IMR-90 (cell line): ENCODE measurements around the gene DYNLRB1. TPM values are rescaled to one million over a fixed set of nuclear protein-coding genes. Genes with fewer than 3 reads are reported as not detected.

Experiments
- ATAC-seq: fragments of 200-7000 bp; cut with Tn5 transposase; 2 replicates; pipeline ENCODE4 v1.9.1; 2020; ENCODE audit warnings: low read depth, mild to moderate bottlenecking, moderate library complexity
- BruUV-seq: library from RNA; stranded (reverse); fragments of 400-500 nt; replicated peaks from 2 replicates; lab custom pipeline; 2021; lab: Mats Ljungman, UMichigan
- CTCF ChIA-PET: fragments of 300-600 bp; formaldehyde crosslinking; extraction: SDS; loops from one replicate; lab custom pipeline; 2021; ENCODE audit warnings: antibody characterized with exemption; lab: Yijun Ruan, JAX
- POLR2A ChIA-PET: fragments of 300-600 bp; sonication (Branson Sonifier 250); formaldehyde crosslinking; loops from one replicate; lab custom pipeline; 2022; ENCODE audit warnings: antibody characterized with exemption; ENCODE audit not compliant: unreplicated experiment; lab: Charles Lee
- DNase-seq: peaks from one replicate; pipeline ENCODE4 v3.0.0; 2013
- H2AFZ ChIP-seq: replicated peaks from 2 replicates; pipeline ENCODE3; 2013; ENCODE audit warnings: low read length, mild to moderate bottlenecking; ENCODE audit not compliant: poor library complexity
- H2AK5ac ChIP-seq: 2 replicates; pipeline ENCODE4 v1.6.1; 2013; ENCODE audit warnings: low read depth, low read length, inconsistent platforms
- H2AK9ac ChIP-seq: replicated peaks from 2 replicates; pipeline ENCODE3; 2013; ENCODE audit warnings: mild to moderate bottlenecking, low read depth, low read length, moderate library complexity; ENCODE audit not compliant: poor library complexity
- H2BK120ac ChIP-seq: 2 replicates; pipeline ENCODE4 v1.6.1; 2013; ENCODE audit warnings: low read depth, low read length, inconsistent platforms
- H2BK15ac ChIP-seq: 3 replicates; pipeline ENCODE4 v1.6.1; 2013; ENCODE audit warnings: low read depth, low read length, inconsistent platforms
- H2BK20ac ChIP-seq: 2 replicates; pipeline ENCODE4 v1.6.1; 2013; ENCODE audit warnings: low read depth, mild to moderate bottlenecking, inconsistent platforms, low read length, moderate library complexity
- H2BK5ac ChIP-seq: 2 replicates; pipeline ENCODE4 v1.6.1; 2013; ENCODE audit warnings: mild to moderate bottlenecking, low read depth, low read length, inconsistent platforms; ENCODE audit not compliant: poor library complexity, severe bottlenecking
- H3K14ac ChIP-seq: replicated peaks from 2 replicates; pipeline ENCODE4 v1.6.1; 2013; ENCODE audit warnings: low read depth, low read length, inconsistent platforms
- H3K18ac ChIP-seq: 2 replicates; pipeline ENCODE4 v1.6.1; 2013; ENCODE audit warnings: low read depth, low read length, control low read depth
- H3K23ac ChIP-seq: 2 replicates; pipeline ENCODE4 v1.6.1; 2013; ENCODE audit warnings: low read depth, low read length, inconsistent platforms
- H3K27ac ChIP-seq: 2 replicates; pipeline ENCODE4 v1.5.1; 2013; ENCODE audit warnings: mild to moderate bottlenecking, control low read depth, low read length; ENCODE audit not compliant: insufficient read depth
- H3K27me3 ChIP-seq: 2 replicates; pipeline ENCODE4 v1.6.1; 2013; ENCODE audit warnings: low read length; ENCODE audit not compliant: control insufficient read depth, insufficient read depth
- H3K36me3 ChIP-seq: 2 replicates; pipeline ENCODE4 v1.6.1; 2013; ENCODE audit warnings: low read length, mixed read lengths; ENCODE audit not compliant: control insufficient read depth, insufficient read depth
- H3K4ac ChIP-seq: 2 replicates; pipeline ENCODE4 v1.6.1; 2013; ENCODE audit warnings: low read depth, low read length, inconsistent platforms
- H3K4me1 ChIP-seq: 2 replicates; pipeline ENCODE4 v1.6.1; 2013; ENCODE audit warnings: low read length, mixed read lengths; ENCODE audit not compliant: control insufficient read depth, insufficient read depth
- H3K4me2 ChIP-seq: 2 replicates; pipeline ENCODE4 v1.6.1; 2013; ENCODE audit warnings: low read depth, mild to moderate bottlenecking, control low read depth, low read length, moderate library complexity
- H3K4me3 ChIP-seq: 2 replicates; pipeline ENCODE4 v1.5.1; 2013; ENCODE audit warnings: low read depth, mild to moderate bottlenecking, control low read depth, low read length, moderate library complexity; ENCODE audit not compliant: insufficient read depth
- H3K56ac ChIP-seq: 2 replicates; pipeline ENCODE4 v1.6.1; 2013; ENCODE audit warnings: low read length, inconsistent platforms; ENCODE audit not compliant: insufficient read depth; ENCODE audit errors: extremely low read depth
- H3K79me1 ChIP-seq, 2 experiments: 2 replicates each; pipeline ENCODE4 v1.6.1; 2013; ENCODE audit warnings: low read length in 2 of 2, inconsistent platforms in 1 of 2, low read depth in 1 of 2
- H3K9ac ChIP-seq: 2 replicates; pipeline ENCODE4 v1.6.1; 2013; ENCODE audit warnings: low read depth, low read length, control low read depth
- H3K9me1 ChIP-seq: 2 replicates; pipeline ENCODE4 v1.6.1; 2013; ENCODE audit warnings: low read length, inconsistent platforms; ENCODE audit not compliant: insufficient read depth
- H3K9me3 ChIP-seq: 2 replicates; pipeline ENCODE4 v1.6.1; 2013; ENCODE audit warnings: low read length; ENCODE audit not compliant: control insufficient read depth, insufficient read depth
- H4K20me1 ChIP-seq: 2 replicates; pipeline ENCODE4 v1.6.1; 2013; ENCODE audit warnings: low read length, inconsistent platforms; ENCODE audit not compliant: insufficient read depth
- H4K5ac ChIP-seq: 2 replicates; pipeline ENCODE4 v1.6.1; 2013; ENCODE audit warnings: mild to moderate bottlenecking, low read depth, low read length, control low read depth
- H4K8ac ChIP-seq, 2 experiments: 2 replicates each; pipeline ENCODE4 v1.6.1; 2013; ENCODE audit warnings: low read depth in 2 of 2, low read length in 2 of 2, control low read depth in 1 of 2, inconsistent platforms in 1 of 2
- H4K91ac ChIP-seq: 2 replicates; pipeline ENCODE4 v1.6.1; 2013; ENCODE audit warnings: low read depth, low read length, inconsistent platforms; ENCODE audit not compliant: insufficient read depth
- CEBPB ChIP-seq: IDR thresholded peaks from 2 replicates; pipeline ENCODE4 v1.6.1; 2012; ENCODE audit warnings: low read depth, low read length, improper control_type of control experiment
- CHD1 ChIP-seq: IDR thresholded peaks from 2 replicates; pipeline ENCODE4 v1.6.1; 2012; ENCODE audit warnings: low read depth, low read length, improper control_type of control experiment
- FOS ChIP-seq: fragments of 150-350 bp; IDR thresholded peaks from 2 replicates; pipeline ENCODE4 v1.6.1; 2016; ENCODE audit warnings: low read depth, low read length
- MAZ ChIP-seq: IDR thresholded peaks from 2 replicates; pipeline ENCODE4 v1.6.1; 2012; ENCODE audit warnings: low read depth, mild to moderate bottlenecking, low read length, improper control_type of control experiment, moderate library complexity, borderline replicate concordance
- POLR2A ChIP-seq: IDR thresholded peaks from 2 replicates; pipeline ENCODE4 v1.6.1; 2012; ENCODE audit warnings: mild to moderate bottlenecking, low read depth, low read length
- RCOR1 ChIP-seq: IDR thresholded peaks from 2 replicates; pipeline ENCODE4 v1.6.1; 2012; ENCODE audit warnings: mild to moderate bottlenecking, low read length, improper control_type of control experiment; ENCODE audit not compliant: insufficient replicate concordance
- RFX5 ChIP-seq: IDR thresholded peaks from 2 replicates; pipeline ENCODE4 v1.8.0; 2012; ENCODE audit warnings: low read depth, mild to moderate bottlenecking, low read length, moderate library complexity
- SMC3 ChIP-seq: fragments of 150-350 bp; IDR thresholded peaks from 2 replicates; pipeline ENCODE4 v1.6.1; 2016; ENCODE audit warnings: low read depth, mild to moderate bottlenecking, antibody characterized with exemption, low read length, moderate library complexity
- WGBS, 2 experiments: methylation state at CpG; one replicate each; pipeline versions ENCODE4 v1.1.5 to v1.1.7; 2013; ENCODE audit warnings: missing lambda C conversion rate in 2 of 2; ENCODE audit not compliant: insufficient read length in 1 of 2; ENCODE audit errors: extremely low coverage in 2 of 2; 5-methylcytosine and 5-hydroxymethylcytosine counted together
- dilution Hi-C: fragments of 300-500 bp; cut with HindIII; formaldehyde crosslinking; loops from one replicate; pipeline ENCODE4 v1.14.3; 2018; ENCODE audit warnings: low sequenced_read_pairs; ENCODE audit not compliant: unreplicated experiment
- in situ Hi-C: fragments of 300-500 bp; cut with MboI; formaldehyde crosslinking; loops from 3 replicates; pipeline ENCODE4 v1.14.3; 2019; ENCODE audit warnings: low sequenced_read_pairs, inconsistent platforms, mixed read lengths
- intact Hi-C: fragments of 100-400 bp; cut with micrococcal nuclease; formaldehyde crosslinking; loops from 2 replicates; pipeline ENCODE4 v1.10.0; 2022
- polyA plus RNA-seq, 3 experiments: library from polyadenylated mRNA; depleted of rRNA; stranded (reverse); fragments of >200 nt; gene quantifications; 2 replicates each; pipeline ENCODE4 v1.2.3, GENCODE V29; 2012; ENCODE audit warnings: low replicate concordance in 1 of 3
- total RNA-seq: library from RNA; depleted of rRNA; stranded (reverse); fragments of >200 nt; gene quantifications from 2 replicates; pipeline ENCODE4 v1.2.3, GENCODE V29; 2012
- TF ChIP-seq, protein P1 (sequence below): fragments of 150-350 bp; IDR thresholded peaks from 2 replicates; pipeline ENCODE4 v1.6.1; 2017; ENCODE audit warnings: mild to moderate bottlenecking, antibody characterized with exemption, low read length, low read depth
- TF ChIP-seq, protein P2 (sequence below): conservative IDR thresholded peaks from 2 replicates; pipeline ENCODE4 v1.5.1; 2012; ENCODE audit warnings: mild to moderate bottlenecking, low read depth, low read length, improper control_type of control experiment
- TF ChIP-seq, protein P3 (sequence below): fragments of 150-350 bp; IDR thresholded peaks from 2 replicates; pipeline ENCODE4 v1.6.1; 2016; ENCODE audit warnings: low read depth, mild to moderate bottlenecking, low read length, moderate library complexity, borderline replicate concordance

The DYNLRB1 gene
- total and polyA plus RNA-seq, 2 of the 4 experiments (the other 2 are of a cell fraction): 82.4 to 380 TPM

DNA sequence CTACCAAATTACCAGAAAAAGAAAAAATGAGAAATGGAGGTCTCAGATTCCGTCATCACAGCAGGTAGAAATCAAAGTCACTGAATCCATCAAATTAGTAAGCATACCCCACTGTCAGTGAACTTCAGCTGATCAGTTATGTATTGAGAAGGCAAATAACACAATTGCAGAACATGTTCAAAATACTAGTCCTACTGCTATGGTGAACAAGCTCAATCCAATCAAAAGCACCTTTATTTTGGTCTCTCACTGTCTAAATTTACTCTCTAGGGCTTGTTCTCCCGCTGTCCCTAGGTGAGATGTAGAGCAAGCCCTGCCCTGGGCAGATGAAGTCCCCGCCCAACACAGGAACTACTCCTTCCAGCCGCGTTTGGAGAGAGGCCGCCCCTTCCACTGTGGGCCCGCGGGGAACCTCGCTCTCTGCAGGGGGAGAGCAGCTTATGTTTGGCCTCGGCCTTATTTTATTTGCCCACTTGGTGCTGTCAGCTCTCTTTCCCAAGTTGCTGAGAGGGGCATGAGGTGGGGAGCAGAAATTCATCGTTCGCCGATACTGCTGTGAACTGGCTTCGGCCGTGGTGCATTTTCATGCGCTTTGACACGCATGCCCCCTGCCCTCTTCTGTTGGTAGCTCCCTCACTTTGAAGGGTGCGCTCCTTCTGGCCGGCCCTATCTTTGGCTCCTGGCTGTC, 28.0 kb downstream of the DYNLRB1 start:
- POLR2A ChIA-PET: no interaction called here

More for the DNA sequence above, 28.0 kb downstream of the DYNLRB1 start:
- Histone ChIP-seq H3K4ac (no peak overlapping the region), H3K23ac (no peak overlapping the region), H3K18ac (no peak overlapping the region), H3K4me1 (no peaks in the 10 kb centered on the region), H2AFZ (peak overlapping the region; percentile 49), H2BK120ac (no peak overlapping the region), H3K27ac (no peak overlapping the region), H3K14ac (no peak overlapping the region), H3K9me1 (no peaks in the 10 kb centered on the region), H4K91ac (no peak overlapping the region), H4K5ac (no peak overlapping the region), H2AK9ac (no peak overlapping the region), H2BK15ac (no peak overlapping the region), H2BK5ac (no peak overlapping the region), H3K4me2 (no peak overlapping the region), H3K79me1 (peaks cover 0 to 5% of the 10 kb centered on the region in 2 experiments; a peak in 2 of 4 replicates), H4K20me1 (no peaks in the 10 kb centered on the region; the same call in 1 of the 2 replicates), H2AK5ac (no peak overlapping the region), H3K9ac (no peak overlapping the region), H4K8ac (no peak overlapping the region), H3K36me3 (peaks cover 23% of the 10 kb centered on the region), H3K56ac (no peak overlapping the region), H3K4me3 (no peak overlapping the region), H3K9me3 (no peaks in the 10 kb centered on the region), H3K27me3 (no peaks in the 10 kb centered on the region), H2BK20ac (no peak overlapping the region)
- WGBS, 2 experiments: 38% methylated on average over 11 of the region's 19 CpGs; no CpG with 5 or more reads in 1 of the 2 experiments
- TF ChIP-seq MAZ (no peak), FOS (no peak), RCOR1 (no peak), SMC3 (no peak), POLR2A (no peak), RFX5 (no peak), CEBPB (no peak), CHD1 (no peak)
- TF ChIP-seq, protein P1, sequence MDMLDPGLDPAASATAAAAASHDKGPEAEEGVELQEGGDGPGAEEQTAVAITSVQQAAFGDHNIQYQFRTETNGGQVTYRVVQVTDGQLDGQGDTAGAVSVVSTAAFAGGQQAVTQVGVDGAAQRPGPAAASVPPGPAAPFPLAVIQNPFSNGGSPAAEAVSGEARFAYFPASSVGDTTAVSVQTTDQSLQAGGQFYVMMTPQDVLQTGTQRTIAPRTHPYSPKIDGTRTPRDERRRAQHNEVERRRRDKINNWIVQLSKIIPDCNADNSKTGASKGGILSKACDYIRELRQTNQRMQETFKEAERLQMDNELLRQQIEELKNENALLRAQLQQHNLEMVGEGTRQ: no peak
- TF ChIP-seq, protein P2, sequence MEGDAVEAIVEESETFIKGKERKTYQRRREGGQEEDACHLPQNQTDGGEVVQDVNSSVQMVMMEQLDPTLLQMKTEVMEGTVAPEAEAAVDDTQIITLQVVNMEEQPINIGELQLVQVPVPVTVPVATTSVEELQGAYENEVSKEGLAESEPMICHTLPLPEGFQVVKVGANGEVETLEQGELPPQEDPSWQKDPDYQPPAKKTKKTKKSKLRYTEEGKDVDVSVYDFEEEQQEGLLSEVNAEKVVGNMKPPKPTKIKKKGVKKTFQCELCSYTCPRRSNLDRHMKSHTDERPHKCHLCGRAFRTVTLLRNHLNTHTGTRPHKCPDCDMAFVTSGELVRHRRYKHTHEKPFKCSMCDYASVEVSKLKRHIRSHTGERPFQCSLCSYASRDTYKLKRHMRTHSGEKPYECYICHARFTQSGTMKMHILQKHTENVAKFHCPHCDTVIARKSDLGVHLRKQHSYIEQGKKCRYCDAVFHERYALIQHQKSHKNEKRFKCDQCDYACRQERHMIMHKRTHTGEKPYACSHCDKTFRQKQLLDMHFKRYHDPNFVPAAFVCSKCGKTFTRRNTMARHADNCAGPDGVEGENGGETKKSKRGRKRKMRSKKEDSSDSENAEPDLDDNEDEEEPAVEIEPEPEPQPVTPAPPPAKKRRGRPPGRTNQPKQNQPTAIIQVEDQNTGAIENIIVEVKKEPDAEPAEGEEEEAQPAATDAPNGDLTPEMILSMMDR: no peak
- TF ChIP-seq, protein P3, sequence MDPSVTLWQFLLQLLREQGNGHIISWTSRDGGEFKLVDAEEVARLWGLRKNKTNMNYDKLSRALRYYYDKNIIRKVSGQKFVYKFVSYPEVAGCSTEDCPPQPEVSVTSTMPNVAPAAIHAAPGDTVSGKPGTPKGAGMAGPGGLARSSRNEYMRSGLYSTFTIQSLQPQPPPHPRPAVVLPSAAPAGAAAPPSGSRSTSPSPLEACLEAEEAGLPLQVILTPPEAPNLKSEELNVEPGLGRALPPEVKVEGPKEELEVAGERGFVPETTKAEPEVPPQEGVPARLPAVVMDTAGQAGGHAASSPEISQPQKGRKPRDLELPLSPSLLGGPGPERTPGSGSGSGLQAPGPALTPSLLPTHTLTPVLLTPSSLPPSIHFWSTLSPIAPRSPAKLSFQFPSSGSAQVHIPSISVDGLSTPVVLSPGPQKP: no peak
- DNase-seq (no peak), ATAC-seq (peak; percentile 37; the same call in 1 of the 2 replicates)
- in situ Hi-C loops: no loop called here
- CTCF ChIA-PET: no interaction called here
- intact Hi-C loops: no loop called here
- dilution Hi-C loops: no loop called here
- BruUV-seq: no TSS peak
